Colon (tissue), 2 donors: ENCODE measurements around the gene GAK.

Experiments
- FAIRE-seq: peaks from 2 replicates; lab custom pipeline; 2012; peaks lifted over from hg19 to GRCh38; lab: Jason Lieb, UNC
- donor health status: control.
- donor health status: control.

GAK gene

DNA sequence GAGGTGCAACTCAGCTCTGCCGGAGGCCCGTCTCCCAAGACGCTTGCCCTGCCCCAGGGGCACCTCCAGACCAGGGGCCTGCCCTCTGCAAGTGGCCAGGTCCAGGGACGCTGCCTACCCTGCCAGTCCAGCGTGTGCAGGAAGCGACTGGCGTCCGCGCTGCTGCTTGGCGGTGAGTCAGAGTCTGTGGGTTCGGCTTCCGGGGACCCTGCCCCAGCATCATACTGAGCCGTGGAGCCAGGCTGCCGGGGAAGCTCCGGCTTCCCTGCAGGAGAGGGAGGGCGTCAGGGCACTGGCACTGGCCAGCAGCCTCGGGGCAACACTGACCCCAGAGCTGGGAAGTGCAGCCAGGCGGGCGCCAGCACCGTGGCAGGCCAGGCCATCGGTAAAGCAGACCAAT lies 63.7 kb downstream of the GAK start:
- no peak for FAIRE-seq

DNA sequence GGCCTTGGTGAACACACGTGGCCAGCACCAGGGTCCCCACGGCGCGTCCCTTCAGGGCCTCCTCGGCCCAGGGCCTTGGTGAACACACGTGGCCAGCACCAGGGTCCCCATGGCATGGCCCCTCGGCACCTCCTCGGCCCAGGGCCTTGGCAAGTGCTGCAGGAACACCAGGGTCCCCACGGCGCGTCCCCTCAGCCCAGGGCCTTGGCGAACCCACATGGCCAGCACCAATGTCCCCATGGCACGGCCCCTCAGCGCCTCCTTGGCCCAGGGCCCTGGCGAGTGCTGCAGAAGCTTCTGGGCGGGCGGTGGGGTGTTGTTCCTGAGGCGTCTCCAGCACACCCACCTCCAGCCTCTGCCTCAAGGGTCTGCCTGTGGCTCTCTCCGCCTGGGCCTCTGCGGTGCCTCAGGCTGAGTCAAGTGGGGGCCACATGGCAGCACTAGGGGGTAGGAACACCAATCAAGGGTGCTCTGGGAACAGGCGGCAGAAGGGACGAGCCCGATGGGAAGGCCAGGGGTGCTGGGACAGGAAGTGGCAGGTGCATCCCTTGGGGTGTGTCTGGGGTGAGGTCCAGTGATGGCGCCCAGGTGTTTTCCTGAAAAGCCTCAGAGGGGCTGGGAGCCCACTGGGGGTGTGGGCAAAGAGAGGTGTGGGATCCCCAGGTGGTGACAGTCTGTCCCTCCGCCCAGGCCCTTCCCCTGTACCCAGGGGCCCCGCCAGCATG lies 64.4 kb downstream of the GAK start:
- no peak for FAIRE-seq

DNA sequence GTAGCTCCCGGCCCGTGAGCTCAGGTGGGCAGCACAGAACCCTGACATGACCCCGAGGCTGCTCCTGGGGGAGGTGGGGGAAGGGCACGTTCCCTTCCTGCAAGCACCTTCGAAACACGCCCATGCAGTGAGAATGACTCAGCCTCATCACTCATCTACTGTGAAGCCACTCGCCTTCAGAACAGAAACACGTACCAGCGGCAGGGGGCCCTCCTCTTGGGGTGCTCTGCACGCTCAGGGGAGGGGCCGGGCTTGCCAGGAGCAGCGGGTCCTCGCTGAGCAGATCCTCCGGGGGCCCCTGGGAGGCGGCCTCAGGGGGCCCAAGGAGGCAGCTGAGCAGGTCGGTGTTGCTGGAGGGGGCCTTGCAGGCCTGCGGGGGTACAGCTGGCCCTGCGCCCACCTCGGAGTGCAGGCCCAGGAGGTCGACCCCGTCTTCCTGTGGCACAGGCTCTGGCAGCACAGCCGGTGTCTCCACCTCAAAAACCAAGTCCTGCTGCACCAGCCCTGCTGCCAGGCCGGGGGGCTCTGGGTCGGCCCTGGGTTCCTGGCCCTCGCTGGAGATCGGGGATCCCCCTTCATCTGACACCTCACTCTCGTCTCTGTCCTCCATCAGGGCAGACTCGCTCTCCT lies 65.2 kb downstream of the GAK start:
- FAIRE-seq, result no peak

DNA sequence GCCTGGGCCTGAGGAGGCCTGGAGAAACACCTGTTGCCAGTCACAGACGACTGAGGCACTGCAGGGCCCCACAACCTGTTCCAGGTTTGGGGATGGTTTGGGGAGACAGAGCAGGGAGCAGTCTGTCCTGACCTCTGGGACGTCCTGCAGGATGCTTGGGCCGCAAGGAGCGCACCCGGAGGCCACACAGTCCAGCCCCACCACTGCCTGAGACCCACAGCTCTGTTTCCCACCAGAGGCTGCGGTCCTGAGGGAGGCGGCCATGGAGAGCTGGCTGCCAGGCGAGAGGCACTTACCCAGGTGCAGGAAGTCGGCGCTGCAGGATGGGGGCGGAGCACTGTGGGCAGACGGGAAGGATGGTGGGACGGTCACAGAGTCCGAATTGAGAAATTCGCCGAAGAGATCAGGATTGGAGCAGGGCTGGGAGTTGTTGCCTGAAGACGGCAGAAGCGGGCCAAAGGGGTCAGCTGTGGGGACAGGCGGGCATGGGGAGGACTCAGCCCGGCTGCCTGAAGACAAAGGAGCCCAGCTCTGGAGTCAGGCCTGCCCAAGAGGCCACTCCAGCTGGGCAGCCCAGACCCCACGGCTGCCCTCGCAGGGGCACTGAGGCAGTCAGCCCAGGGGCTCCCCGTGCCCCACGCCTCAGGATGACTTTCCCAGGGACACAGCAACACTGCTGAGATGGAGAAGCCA lies 65.9 kb downstream of the GAK start:
- FAIRE-seq, result no peak

DNA sequence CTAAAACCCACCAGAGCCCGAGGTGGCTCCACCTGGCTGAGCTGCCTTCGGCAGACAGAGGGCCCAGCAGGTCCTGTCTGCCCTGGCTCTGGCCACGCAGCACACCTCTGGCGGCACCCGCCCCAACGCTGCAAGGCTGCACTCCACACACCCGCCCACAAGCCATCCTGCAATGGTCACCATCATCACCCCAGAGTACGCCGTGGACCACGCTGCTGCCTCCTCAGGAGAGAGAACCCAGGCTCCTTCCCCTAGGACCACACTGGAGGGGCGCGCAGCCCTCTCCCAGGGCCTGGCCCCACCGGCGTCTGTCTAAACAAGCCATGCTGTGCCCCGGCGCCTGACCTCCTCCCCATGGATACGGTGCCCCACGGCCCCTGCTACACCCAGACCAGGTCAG lies 66.5 kb downstream of the GAK start:
- FAIRE-seq, result no peak

DNA sequence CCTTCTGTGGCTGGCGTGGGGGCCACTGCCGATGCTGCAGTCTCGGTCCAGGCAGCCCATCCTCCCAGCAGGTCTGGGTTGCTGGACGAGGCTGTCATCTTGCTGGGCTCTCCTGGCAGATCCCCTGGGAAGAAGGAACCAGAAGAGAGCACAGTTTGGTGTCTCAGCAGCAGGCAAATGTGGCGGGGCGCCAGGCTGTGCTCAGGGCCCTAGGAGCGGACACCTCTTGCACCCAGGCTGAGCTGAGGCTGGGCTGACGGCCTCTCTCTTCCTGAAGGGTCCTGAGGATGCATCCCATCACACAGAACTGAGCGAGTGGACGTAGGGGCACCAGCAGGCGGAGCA lies 67.0 kb downstream of the GAK start:
- no peak for FAIRE-seq

DNA sequence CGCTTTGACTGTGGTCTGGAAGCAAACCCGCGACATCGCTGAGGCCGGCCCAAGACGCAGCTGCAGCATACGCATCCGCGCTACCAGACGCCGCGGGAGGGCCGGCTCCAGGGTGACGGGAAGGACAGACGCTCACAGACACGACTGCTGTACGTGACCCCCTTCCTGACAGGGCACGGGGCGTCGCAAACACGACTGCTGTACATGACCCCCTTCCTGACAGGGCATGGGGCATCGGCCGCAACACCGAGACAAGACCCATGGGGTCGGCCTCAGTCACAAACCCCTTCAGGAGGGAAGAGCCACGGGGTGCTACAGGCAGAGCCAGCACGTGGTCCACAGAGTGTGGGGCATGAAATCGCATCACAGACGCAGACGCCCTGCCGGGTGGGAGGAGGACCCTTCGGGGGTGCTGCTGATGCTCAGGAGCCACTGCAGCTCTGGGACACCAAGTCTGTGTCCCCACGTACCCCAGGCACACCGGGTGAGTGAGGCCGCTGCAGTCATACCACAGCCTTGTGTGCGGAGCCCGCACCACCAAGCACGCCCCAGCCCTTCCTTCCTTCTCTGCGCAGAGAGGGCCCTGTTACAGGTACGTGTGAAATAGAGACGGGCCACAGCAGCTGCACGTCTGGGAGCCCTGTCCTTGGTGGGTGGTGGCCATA lies 67.5 kb downstream of the GAK start:
- no peak for FAIRE-seq

DNA sequence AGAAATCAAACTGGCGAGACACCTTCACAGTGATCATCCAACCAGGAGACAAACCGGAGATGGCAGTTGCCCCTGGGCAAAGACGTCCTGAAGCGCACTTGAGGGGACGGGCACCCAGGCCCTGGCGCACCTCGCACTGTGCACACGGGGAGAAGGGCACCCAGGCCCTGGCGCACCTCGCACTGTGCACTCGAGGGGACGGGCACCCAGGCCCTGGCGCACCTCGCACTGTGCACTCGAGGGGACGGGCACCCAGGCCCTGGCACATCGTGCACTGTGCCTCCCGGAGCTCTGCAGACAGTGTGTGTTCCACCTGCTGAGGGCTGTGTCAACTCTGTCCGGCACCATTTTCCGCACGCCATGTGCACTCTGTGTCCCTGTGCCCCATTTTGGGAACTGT lies 71.6 kb downstream of the GAK start:
- no peak for FAIRE-seq

DNA sequence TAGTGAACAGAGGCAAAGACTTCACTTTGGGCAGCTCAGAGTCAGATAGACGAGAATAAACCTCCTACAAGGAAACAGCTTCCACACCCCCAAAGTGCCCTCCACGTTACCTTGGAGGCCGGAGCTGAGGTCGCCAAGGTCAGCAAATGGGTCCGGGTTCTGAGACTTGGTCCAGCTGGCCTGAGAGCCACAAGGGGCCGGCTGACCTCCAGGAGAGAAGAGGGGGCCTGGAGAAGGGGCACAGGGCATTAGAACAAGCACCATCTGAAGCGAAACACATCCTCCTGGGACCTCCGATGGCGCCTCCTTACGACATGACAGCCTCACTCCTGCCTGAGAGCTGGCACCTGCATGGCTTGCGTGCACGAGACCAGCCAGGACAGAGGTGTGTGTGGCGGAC lies 72.6 kb downstream of the GAK start:
- FAIRE-seq, result no peak

DNA sequence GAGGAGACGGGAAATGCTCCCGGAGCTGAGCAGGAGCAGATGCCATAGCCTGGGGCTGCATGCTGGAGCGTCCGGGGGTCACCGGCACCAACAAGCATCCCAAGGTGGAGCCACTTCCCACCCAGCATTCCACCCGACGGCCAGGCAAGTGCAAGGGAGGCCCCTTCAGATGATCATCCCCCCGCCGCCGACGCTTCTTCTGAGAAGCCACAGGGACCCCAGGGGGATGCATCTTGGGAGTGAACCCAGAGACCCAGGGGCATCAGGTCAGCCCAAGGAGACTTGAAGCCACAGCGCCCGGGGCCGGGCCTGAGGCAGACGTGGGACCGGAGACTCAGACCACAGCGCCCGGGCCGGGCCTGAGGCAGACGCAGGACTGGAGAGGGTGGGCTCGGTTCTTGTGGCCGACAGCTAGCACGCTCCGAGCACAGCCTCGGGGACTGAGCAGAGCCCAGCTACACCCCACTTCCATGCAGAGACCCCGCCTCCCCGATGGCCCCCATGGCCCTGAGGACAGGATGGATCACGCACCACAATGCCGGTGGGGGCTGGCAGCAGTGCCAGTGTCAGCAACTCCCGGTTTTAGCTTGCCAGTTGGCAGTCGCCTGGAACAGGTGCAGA lies 73.2 kb downstream of the GAK start:
- no peak for FAIRE-seq

DNA sequence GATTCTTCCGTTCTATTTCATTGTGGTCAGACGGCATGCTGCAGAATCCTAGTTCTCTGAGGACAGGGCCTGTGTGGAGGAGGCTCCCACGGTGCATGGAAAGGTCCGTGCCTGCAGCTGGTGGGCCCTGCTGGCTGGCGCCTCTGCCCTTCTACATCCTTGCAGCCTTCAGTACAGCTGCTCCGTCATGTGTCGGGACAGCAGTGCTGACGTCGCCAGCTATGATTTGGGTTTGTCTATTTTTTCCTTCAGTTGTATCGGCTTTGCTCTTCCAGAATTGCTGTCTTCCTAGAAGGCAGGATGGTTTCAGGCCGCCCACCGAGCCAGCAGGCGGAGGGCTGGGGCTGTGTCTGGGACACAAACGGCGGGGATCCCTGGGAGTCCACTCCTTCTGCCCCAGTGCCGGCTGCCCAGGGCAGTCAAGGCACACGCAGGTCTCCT lies 74.1 kb downstream of the GAK start:
- FAIRE-seq, result no peak

DNA sequence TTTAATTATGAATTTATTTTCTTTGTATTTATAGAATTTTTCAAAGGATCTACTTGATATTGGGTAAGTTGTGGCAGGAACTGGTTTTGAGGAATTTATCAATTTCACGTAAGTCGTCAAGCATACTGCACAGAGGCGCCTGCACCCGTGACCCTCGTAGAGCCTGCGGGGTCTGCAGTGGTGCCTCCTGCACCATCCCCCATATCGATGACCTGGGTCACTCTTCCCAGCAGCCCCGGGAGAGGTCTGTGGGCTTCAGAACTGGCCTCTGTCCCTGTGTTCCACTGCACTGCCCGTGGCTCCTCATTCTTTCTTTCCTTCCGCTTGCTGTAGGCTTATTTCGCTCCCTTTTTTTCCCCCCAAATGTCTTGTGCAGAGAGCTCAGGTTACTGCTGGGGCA lies 74.7 kb downstream of the GAK start:
- no peak for FAIRE-seq

DNA sequence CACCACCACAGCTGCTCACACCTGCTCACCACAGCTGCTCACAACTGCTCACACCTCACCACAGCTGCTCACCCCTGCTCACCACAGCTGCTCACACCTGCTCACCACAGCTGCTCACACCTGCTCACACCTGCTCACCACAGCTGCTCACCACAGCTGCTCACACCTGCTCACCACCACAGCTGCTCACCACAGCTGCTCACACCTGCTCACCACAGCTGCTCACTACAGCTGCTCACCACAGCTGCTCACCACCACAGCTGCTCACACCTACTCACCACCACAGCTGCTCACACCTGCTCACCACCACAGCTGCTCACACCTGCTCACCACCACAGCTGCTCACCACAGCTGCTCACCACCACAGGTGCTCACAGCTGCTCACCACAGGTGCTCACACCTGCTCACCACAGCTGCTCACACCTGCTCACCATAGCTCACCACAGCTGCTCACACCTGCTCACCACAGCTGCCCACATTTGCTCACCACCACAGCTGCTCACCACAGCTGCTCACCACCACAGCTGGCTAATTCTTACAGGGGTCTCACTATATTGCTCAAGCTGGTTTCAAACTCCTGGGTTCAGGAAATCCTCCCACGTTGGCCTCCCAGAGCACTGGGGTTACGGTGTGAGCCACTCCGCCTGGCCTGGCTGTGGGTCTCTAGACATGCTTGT lies 75.8 kb downstream of the GAK start:
- no peak for FAIRE-seq

DNA sequence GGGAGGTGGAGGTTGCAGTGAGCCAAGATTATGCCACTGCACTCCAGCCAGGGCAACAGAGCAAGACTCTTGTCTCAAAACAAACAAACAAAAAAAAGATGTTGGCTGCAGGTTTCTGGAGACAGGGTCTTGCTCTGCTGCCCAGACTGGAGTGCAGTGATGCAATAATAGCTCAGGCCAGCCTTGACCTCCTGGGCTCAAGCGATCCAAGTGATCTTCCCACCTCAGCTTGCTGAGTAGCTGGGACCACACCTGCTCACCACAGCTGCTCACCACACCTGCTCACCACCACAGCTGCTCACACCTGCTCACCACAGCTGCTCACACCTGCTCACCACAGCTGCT lies 76.3 kb downstream of the GAK start:
- FAIRE-seq, result no peak

DNA sequence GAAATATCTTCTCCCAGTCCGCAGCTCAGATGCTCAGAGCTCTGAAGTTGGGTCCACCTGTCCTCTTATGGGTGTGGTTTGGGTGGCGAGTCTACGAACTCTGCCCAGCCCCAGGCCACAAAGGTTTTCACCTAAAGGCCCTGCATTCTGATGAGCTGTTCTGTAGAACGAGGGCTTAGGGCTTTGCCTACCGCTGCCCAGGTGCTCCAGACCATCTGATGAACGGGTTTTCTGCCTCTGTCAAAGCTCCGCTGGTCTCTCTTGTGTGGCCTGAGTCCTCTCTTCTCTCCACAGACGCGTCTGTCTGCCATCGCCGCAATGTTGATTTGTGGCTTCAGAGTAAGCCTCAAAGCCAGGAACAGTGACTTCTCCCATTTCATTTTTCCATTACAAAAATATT lies 77.8 kb downstream of the GAK start:
- no peak for FAIRE-seq

DNA sequence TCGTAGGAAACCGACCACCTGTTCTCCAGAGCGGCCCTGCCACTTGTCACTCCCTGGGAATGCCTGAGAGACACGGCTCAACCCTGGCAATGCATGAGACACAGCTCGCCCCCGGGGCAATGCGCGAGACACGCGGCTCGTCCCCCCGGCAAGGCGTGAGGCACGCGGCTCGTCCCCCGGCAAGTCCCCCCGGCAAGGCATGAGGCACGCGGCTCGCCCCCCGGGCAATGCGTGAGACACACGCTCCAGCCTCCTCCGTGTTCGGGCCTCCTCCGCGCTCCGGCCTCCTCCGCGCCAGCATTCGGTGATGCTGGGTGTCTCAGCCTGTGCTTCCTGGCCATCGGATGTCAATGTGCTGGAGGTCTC lies 78.7 kb downstream of the GAK start:
- FAIRE-seq, result no peak

DNA sequence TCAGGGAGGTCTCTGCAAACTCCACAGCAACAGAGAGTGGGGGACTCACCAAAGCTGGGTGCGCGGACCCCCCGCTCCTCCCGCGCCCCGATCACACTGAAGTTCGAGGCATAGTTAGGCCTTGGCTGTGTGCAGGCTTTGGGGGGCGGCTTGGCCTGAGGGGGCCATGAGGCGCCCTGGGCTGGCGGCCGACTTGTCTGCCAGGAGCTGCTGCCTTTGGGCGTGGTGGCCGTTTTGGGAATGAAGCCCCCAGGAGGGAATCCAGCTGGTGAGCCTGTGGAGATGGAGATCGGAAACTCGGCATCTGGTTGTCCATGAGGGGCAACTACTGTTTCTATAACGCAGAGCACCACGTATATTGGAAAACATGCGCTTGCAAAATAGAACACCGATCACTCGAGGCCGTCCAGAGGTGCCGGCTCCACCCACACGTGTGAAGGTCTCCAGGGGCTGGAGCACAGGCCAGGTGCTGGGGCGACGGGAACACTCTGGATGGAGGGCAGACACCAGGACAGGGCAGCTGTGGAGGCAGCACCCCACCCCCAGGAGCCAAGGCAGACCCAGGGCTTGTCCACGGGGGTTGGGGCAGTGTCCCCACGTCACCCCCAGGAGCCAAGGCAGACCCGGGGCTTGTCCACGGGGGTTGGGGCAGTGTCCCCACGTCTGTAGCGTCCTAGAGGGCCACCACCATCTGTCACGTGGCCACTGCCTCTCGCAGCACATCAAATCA lies 80.2 kb downstream of the GAK start:
- FAIRE-seq, result no peak

DNA sequence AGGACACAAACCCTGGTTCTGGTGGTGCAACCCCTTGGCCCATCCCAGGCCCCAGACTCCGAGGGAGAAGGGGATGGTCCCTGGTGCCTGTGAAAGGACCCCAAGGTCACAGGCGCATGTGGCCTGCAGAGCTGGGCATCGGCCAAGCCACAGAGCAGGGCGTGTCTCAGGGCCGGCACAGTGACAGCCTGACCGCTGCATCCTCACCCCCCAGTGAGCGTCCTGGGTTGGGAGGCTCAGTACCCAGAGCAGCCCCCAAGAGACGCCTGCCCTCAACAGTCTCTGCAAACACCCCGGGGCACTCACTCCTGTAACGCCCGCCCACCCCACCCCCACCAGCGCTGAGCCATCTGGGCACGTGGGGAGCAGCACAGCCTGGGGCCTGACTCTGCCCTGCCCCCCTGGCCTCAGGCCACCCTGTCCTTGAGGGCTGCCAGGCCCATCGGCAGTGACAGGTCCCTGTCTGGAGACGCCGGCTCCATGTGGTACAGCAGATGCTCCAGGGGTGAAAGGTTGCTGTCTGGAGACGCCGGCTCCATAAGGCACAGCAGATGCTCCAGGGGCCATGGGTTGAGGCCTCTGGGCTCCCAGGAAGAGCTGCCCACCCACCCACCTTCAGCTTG lies 81.7 kb downstream of the GAK start:
- FAIRE-seq, result no peak

DNA sequence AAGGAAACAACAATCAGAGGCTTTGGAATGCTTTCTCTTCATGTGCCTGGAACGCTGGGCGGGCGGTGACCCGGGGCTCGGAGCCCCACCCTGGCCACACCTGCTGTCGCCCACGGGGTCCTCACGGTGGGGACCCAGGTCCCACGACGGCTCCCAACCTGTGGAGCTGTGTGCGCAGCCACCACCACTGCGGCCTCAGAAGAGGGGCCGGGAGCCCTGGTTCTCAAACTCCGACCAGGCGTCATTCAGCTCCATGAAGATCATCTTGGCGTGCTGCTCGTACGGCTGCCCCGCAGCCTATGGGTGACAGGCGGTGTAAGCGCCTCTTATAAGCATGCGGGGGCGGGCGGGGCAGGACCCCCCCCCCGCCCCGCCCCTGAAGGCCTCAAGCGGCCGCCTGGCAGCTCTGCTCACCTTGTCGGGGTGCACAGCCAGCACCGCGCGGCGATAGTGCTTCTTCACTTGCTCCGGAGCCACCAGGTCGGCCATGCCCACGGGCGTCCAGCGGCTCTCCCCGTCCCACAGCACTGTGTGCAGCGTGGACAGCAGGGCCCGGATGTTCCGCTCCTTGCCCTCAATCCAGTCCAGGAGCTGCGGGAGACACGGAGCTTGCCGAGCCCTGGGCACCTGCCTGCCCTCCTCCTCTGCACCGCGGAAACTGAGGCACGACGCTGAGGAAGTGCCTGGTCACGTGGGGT lies 82.5 kb downstream of the GAK start:
- FAIRE-seq, result no peak

DNA sequence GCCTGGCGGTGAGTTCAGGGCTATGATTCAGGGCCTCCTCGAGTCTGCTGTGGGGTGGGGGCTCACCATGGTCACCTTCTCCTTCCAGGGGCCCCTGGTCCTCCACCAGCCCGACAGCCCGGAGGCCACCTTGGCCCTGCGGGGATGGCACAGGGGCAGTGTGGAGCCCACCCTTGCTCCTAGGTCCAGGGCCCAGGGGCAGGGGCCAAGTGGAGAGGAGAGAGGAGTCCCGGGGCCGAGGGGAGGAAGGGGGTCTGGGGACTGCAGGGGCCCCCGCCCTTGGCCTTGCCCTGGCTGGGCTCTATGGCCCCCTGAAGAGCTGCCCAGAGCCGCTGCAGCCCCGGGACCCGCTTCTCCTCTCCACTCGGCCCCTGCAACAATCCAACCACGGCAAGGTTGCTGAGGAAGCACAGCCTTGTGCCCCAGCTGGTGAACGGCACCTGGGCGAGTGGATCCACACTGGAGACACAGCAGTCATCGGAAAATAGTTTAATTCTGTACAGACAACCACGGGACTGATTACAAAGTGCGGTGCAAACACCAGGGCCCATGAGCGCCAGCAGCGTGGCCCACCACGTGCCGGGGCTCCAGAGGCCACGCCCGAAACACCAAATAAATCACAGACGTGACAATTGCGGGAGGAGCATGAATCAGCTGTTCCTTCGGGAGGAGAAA lies 83.2 kb downstream of the GAK start:
- no peak for FAIRE-seq
